Neural cell (in vitro differentiated cells): Measurements from ENCODE around the gene FHOD3. TPM values are rescaled to one million over a fixed set of nuclear protein-coding genes. Genes with fewer than 3 reads are reported as not detected.

Experiments used
- H2AFZ ChIP-seq: fragments of 200-600, 300-800 bp; sonication (generic), shearing (Covaris generic); 2 replicates; pipeline ENCODE4 v1.6.0; 2014; ENCODE audit warnings: low read depth, mild to moderate bottlenecking, antibody characterized with exemption, low read length, moderate library complexity
- H3F3A ChIP-seq: fragments of 200-600 bp; shearing (Covaris generic); 2 replicates; pipeline ENCODE4 v1.6.1; 2016; ENCODE audit warnings: mild to moderate bottlenecking, moderate library complexity, mixed read lengths, antibody characterized with exemption, low read length; ENCODE audit not compliant: insufficient read depth, poor library complexity, severe bottlenecking
- H3K27ac ChIP-seq: fragments of 200-600, 300-800 bp; sonication (generic), shearing (Covaris generic); 2 replicates; pipeline ENCODE4 v1.5.1; 2014; ENCODE audit warnings: mild to moderate bottlenecking, low read length, moderate library complexity
- H3K27me3 ChIP-seq: fragments of 300-800, 200-600 bp; sonication (generic), shearing (Covaris generic); 2 replicates; pipeline ENCODE4 v1.6.0; 2014; ENCODE audit warnings: mild to moderate bottlenecking, low read depth, low read length, moderate library complexity; ENCODE audit not compliant: insufficient read depth
- H3K36me3 ChIP-seq: fragments of 300-800, 200-600 bp; sonication (generic), shearing (Covaris generic); 2 replicates; pipeline ENCODE4 v1.5.1; 2014; ENCODE audit warnings: mild to moderate bottlenecking, antibody characterized with exemption, low read length, moderate library complexity; ENCODE audit not compliant: insufficient read depth
- H3K4me2 ChIP-seq: fragments of 300-800, 200-600 bp; sonication (generic), shearing (Covaris generic); 2 replicates; pipeline ENCODE4 v1.6.0; 2014; ENCODE audit warnings: mild to moderate bottlenecking, low read length
- H3K4me3 ChIP-seq: fragments of 300-800, 200-600 bp; sonication (generic), shearing (Covaris generic); 2 replicates; pipeline ENCODE4 v1.5.1; 2014; ENCODE audit warnings: mild to moderate bottlenecking, low read length, moderate library complexity
- H3K79me2 ChIP-seq: fragments of 200-600 bp; shearing (Covaris generic); replicated peaks from 2 replicates; pipeline ENCODE4 v1.6.0; 2014; ENCODE audit warnings: mild to moderate bottlenecking, low read length, moderate library complexity; ENCODE audit not compliant: insufficient read depth
- H3K9ac ChIP-seq: fragments of 300-800, 200-600 bp; sonication (generic), shearing (Covaris generic); 2 replicates; pipeline ENCODE4 v1.6.1; 2016; ENCODE audit warnings: mild to moderate bottlenecking, low read length, mixed read lengths
- H3K9me2 ChIP-seq: fragments of 200-600 bp; shearing (Covaris generic); 2 replicates; pipeline ENCODE4 v1.6.1; 2016; ENCODE audit warnings: mild to moderate bottlenecking, low read length, mixed read lengths; ENCODE audit not compliant: insufficient read depth
- H3K9me3 ChIP-seq: fragments of 200-600, 300-800 bp; sonication (generic), shearing (Covaris generic); 2 replicates; pipeline ENCODE4 v1.6.1; 2016; ENCODE audit warnings: mild to moderate bottlenecking, mixed run types, low read length, moderate library complexity, mixed read lengths
- H4K20me1 ChIP-seq: fragments of 200-600 bp; shearing (Covaris generic); 2 replicates; pipeline ENCODE4 v1.6.1; 2016; ENCODE audit warnings: mild to moderate bottlenecking, mixed run types; ENCODE audit not compliant: insufficient read depth
- EP300 ChIP-seq: fragments of 450-650 bp; conservative IDR thresholded peaks from 2 replicates; pipeline ENCODE4 v1.6.1; 2014; ENCODE audit warnings: antibody characterized with exemption, mild to moderate bottlenecking, moderate library complexity; ENCODE audit not compliant: poor library complexity, severe bottlenecking
- EZH2 ChIP-seq: fragments of 200-600, 300-800 bp; shearing (Covaris generic), sonication (generic); IDR thresholded peaks from 2 replicates; pipeline ENCODE4 v1.6.1; 2014; ENCODE audit warnings: antibody characterized with exemption, low read length, borderline replicate concordance, mild to moderate bottlenecking; ENCODE audit not compliant: insufficient read depth, poor library complexity, severe bottlenecking
- MXI1 ChIP-seq: fragments of 450-650 bp; conservative IDR thresholded peaks from 2 replicates; pipeline ENCODE4 v1.6.1; 2014; ENCODE audit warnings: antibody characterized with exemption, mild to moderate bottlenecking; ENCODE audit not compliant: poor library complexity, severe bottlenecking
- POLR2AphosphoS5 ChIP-seq: IDR thresholded peaks from 2 replicates; pipeline ENCODE4 v1.6.1; 2012
- RAD21 ChIP-seq: fragments of 450-650 bp; conservative IDR thresholded peaks from 2 replicates; pipeline ENCODE4 v1.6.1; 2014; ENCODE audit warnings: antibody characterized with exemption, mild to moderate bottlenecking, moderate library complexity
- SMC3 ChIP-seq: fragments of 450-650 bp; conservative IDR thresholded peaks from 2 replicates; pipeline ENCODE4 v1.6.1; 2014; ENCODE audit warnings: antibody characterized with exemption, mild to moderate bottlenecking, moderate library complexity; ENCODE audit not compliant: poor library complexity
- TAF1 ChIP-seq: IDR thresholded peaks from 2 replicates; pipeline ENCODE4 v1.6.1; 2012; ENCODE audit warnings: low read depth
- polyA plus RNA-seq: library from polyadenylated mRNA; depleted of rRNA; stranded (reverse); fragments of >200 nt; gene quantifications from 2 replicates; pipeline ENCODE4 v1.2.3, GENCODE V29; 2014
- TF ChIP-seq, protein P1 (sequence below): fragments of 450-650 bp; IDR thresholded peaks from 2 replicates; pipeline ENCODE4 v1.5.1; 2014; ENCODE audit warnings: antibody characterized with exemption, mild to moderate bottlenecking, moderate library complexity; ENCODE audit not compliant: poor library complexity, severe bottlenecking
- TF ChIP-seq, protein P2 (sequence below): IDR thresholded peaks from 2 replicates; pipeline ENCODE4 v1.6.1; 2012; ENCODE audit warnings: borderline replicate concordance

Gene FHOD3
- polyA plus RNA-seq, 1 donor from 2014 or later: 19.4 TPM

DNA sequence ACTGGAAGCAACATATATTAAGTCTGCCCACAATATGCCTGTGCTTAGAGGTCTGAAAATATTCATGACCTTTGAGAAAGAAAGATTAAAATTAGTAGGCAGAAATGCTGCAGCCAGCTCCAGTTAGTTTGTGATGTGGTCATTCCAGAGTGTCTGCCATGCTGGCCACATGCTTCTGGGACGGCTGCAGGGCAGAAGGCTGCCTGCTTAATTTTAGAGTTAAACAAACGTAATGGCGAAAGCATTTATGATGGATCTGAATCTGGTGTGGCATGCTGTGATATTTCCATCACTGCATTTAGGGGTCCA, 95.4 kb downstream of the FHOD3 start:
- H3F3A ChIP-seq: no peaks in the 10 kb centered on the region
- H3K9me3 ChIP-seq: no peaks in the 10 kb centered on the region
- H3K9me2 ChIP-seq: no peaks in the 10 kb centered on the region
- TF ChIP-seq MXI1 (no peak), EP300 (no peak), TAF1 (no peak), SMC3 (no peak)
- TF ChIP-seq, protein P1, sequence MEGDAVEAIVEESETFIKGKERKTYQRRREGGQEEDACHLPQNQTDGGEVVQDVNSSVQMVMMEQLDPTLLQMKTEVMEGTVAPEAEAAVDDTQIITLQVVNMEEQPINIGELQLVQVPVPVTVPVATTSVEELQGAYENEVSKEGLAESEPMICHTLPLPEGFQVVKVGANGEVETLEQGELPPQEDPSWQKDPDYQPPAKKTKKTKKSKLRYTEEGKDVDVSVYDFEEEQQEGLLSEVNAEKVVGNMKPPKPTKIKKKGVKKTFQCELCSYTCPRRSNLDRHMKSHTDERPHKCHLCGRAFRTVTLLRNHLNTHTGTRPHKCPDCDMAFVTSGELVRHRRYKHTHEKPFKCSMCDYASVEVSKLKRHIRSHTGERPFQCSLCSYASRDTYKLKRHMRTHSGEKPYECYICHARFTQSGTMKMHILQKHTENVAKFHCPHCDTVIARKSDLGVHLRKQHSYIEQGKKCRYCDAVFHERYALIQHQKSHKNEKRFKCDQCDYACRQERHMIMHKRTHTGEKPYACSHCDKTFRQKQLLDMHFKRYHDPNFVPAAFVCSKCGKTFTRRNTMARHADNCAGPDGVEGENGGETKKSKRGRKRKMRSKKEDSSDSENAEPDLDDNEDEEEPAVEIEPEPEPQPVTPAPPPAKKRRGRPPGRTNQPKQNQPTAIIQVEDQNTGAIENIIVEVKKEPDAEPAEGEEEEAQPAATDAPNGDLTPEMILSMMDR: no peak
- TF ChIP-seq, protein P2, sequence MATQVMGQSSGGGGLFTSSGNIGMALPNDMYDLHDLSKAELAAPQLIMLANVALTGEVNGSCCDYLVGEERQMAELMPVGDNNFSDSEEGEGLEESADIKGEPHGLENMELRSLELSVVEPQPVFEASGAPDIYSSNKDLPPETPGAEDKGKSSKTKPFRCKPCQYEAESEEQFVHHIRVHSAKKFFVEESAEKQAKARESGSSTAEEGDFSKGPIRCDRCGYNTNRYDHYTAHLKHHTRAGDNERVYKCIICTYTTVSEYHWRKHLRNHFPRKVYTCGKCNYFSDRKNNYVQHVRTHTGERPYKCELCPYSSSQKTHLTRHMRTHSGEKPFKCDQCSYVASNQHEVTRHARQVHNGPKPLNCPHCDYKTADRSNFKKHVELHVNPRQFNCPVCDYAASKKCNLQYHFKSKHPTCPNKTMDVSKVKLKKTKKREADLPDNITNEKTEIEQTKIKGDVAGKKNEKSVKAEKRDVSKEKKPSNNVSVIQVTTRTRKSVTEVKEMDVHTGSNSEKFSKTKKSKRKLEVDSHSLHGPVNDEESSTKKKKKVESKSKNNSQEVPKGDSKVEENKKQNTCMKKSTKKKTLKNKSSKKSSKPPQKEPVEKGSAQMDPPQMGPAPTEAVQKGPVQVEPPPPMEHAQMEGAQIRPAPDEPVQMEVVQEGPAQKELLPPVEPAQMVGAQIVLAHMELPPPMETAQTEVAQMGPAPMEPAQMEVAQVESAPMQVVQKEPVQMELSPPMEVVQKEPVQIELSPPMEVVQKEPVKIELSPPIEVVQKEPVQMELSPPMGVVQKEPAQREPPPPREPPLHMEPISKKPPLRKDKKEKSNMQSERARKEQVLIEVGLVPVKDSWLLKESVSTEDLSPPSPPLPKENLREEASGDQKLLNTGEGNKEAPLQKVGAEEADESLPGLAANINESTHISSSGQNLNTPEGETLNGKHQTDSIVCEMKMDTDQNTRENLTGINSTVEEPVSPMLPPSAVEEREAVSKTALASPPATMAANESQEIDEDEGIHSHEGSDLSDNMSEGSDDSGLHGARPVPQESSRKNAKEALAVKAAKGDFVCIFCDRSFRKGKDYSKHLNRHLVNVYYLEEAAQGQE: no peak
- no peak overlapping the region for H2AFZ ChIP-seq
- H3K36me3 ChIP-seq: no peaks in the 10 kb centered on the region
- no peaks in the 10 kb centered on the region for H3K27me3 ChIP-seq
- H4K20me1 ChIP-seq: no peaks in the 10 kb centered on the region
- no peak overlapping the region for H3K27ac ChIP-seq
- peaks cover 4% of the 10 kb centered on the region for H3K79me2 ChIP-seq
- no peak overlapping the region for H3K4me2 ChIP-seq
- no peak overlapping the region for H3K4me3 ChIP-seq
- H3K9ac ChIP-seq: no peak overlapping the region

DNA sequence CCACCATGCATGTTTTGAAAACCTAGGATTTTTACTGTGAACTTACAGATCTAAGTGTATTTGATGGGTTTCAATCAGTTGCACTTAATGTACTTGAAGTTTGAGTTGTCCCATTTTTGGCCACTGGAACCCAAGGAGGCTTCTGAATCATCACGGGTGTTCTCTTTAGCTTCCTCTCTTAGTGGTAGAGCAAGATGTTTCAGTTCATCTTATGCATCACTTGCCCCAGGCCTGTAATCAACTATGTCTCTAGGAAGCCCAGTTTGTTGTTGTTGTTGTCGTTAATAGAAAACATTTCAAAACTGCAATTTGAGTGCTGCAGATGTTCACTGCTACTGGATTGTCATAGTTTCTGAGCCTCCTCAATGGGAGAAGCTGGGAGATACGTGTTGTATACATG, 97.0 kb downstream of the FHOD3 start:
- H4K20me1 ChIP-seq: no peaks in the 10 kb centered on the region
- no peak for TF ChIP-seq POLR2AphosphoS5
- no peak for TF ChIP-seq SMC3
- no peak for TF ChIP-seq EP300
- no peak for TF ChIP-seq RAD21
- no peak for TF ChIP-seq TAF1
- TF ChIP-seq, protein P1: no peak
- TF ChIP-seq, protein P2: no peak
- no peak for TF ChIP-seq MXI1
- no peak for TF ChIP-seq EZH2
- H3K9ac ChIP-seq: no peak overlapping the region
- H3K27me3 ChIP-seq: no peaks in the 10 kb centered on the region
- H3K27ac ChIP-seq: no peak overlapping the region
- H3K9me3 ChIP-seq: no peaks in the 10 kb centered on the region
- no peak overlapping the region for H3K4me2 ChIP-seq
- no peaks in the 10 kb centered on the region for H3K36me3 ChIP-seq
- no peak overlapping the region for H3K4me3 ChIP-seq
- no peaks in the 10 kb centered on the region for H3K9me2 ChIP-seq
- H3K79me2 ChIP-seq: peaks cover 4% of the 10 kb centered on the region
- H3F3A ChIP-seq: no peaks in the 10 kb centered on the region
- no peak overlapping the region for H2AFZ ChIP-seq
